ENCODE data around the gene GDE1. TPM values are rescaled to one million over a fixed set of nuclear protein-coding genes. Genes with fewer than 3 reads are reported as not detected.
A peak's percentile ranks its signal among the peaks of the same experiment; 100 is the strongest.

The GDE1 gene
- total and polyA plus RNA-seq, 8 donors: 27.8 to 80.0 (median 39.8) TPM

DNA sequence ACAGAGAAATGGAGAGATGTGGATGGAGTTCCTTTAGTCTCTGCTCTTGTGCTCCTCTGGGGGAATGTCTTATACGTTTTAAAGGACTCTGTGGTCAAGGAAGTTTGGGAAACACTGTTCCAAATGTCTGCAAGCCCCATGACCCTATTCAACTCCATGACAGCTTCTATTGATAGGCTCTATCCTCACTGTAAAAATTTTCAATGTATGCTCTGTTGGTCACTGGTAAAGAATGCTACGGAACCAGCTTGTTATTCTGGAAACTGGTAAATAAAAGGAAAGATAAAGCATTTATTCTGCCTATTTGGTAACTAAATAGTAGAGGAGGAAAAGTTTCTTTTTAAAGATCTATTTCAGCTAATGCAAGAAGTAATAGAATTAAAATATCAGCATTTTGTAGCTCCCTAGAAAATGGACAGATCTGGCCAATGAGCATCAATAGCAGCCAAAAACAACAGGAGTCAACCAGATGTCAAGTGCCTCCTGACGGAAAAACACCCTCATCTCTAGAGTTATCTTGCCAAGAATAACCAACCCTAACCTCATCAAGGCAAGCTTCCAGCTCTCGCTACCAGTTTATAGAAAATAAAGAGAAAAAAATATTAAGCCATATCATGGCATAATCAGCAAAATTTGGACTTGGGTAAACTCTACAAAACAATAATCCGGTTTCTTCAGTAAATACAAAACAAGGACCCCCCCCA is 16.1 kb downstream of the GDE1 start:
- peak in 1 of 2 donors; percentile 26 for DNase-seq
- 40 to 58% (median 48%) methylated on average over 5 of the region's 5 CpGs for WGBS, 5 donors

DNA sequence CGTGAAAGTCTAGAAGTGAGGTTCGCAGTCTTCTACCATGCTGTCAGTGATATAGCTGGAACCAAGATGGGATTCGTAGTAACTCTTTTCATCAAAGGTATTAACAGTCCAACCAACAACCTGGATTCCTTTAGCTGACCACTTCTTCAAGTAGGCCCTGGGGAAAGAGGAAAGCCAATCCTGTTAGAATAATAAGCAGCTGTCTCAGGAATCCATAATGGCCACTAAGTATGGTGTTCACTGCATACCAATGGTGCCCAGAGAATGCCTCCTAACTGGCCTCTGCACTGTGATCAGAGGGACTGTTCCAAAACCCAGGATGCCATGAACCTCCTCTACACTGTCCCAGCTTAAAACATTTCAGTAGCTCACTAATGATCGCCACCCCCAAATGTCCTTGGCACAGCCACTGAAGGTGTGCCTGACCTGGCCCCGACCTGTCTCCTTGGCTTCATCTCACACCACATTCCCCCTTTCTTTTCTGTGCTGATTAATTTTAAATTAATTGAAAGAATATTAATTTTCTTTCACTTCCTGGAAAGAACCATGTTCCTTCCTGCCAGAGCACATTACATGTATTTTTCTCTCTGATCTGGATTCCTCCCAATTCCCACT is 18.3 kb downstream of the GDE1 start:
- no peak overlapping the region for H3K4me3 ChIP-seq
- H3K4me1 ChIP-seq: peaks cover 0 to 18% (median 4%) of the 10 kb centered on the region in 4 donors
- no peak for DNase-seq
- H3K27ac ChIP-seq: no peak overlapping the region
- H3K36me3 ChIP-seq: peaks cover 49 to 99% (median 98%) of the 10 kb centered on the region in 4 donors
- intact Hi-C loops (cut with DNase I; ENCODE audit: low total_unique reads): no loop called here
- H3K27me3 ChIP-seq: no peaks in the 10 kb centered on the region
- 86 to 95% (median 87%) methylated on average over 5 of the region's 5 CpGs for WGBS, 5 donors
- no peaks in the 10 kb centered on the region for H3K9me3 ChIP-seq
- TF ChIP-seq POLR2A (IDR thresholded peaks at IDR 0.05) (no peak), POLR2AphosphoS5 (IDR thresholded peaks at IDR 0.05) (no peak), EP300 (IDR thresholded peaks at IDR 0.05) (no peak)
- TF ChIP-seq, protein P1, sequence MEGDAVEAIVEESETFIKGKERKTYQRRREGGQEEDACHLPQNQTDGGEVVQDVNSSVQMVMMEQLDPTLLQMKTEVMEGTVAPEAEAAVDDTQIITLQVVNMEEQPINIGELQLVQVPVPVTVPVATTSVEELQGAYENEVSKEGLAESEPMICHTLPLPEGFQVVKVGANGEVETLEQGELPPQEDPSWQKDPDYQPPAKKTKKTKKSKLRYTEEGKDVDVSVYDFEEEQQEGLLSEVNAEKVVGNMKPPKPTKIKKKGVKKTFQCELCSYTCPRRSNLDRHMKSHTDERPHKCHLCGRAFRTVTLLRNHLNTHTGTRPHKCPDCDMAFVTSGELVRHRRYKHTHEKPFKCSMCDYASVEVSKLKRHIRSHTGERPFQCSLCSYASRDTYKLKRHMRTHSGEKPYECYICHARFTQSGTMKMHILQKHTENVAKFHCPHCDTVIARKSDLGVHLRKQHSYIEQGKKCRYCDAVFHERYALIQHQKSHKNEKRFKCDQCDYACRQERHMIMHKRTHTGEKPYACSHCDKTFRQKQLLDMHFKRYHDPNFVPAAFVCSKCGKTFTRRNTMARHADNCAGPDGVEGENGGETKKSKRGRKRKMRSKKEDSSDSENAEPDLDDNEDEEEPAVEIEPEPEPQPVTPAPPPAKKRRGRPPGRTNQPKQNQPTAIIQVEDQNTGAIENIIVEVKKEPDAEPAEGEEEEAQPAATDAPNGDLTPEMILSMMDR (IDR thresholded peaks at IDR 0.05): no peak

More for the DNA sequence above, 16.1 kb downstream of the GDE1 start:
- Histone ChIP-seq H3K27me3 (no peaks in the 10 kb centered on the region), H3K4me1 (peaks cover 0 to 18% (median 5%) of the 10 kb centered on the region in 4 donors), H3K27ac (peak overlapping the region in 1 of 5 donors; percentile 21), H3K36me3 (peaks cover 53 to 99% (median 98%) of the 10 kb centered on the region in 4 donors), H3K9me3 (no peaks in the 10 kb centered on the region), H3K4me3 (no peak overlapping the region)
- intact Hi-C loops (cut with DNase I; ENCODE audit: low total_unique reads): no loop called here
- TF ChIP-seq, protein P1 (IDR thresholded peaks at IDR 0.05): no peak
- TF ChIP-seq EP300 (IDR thresholded peaks at IDR 0.05): no peak
- TF ChIP-seq POLR2AphosphoS5 (IDR thresholded peaks at IDR 0.05): no peak
- no peak for TF ChIP-seq POLR2A (IDR thresholded peaks at IDR 0.05)

DNA sequence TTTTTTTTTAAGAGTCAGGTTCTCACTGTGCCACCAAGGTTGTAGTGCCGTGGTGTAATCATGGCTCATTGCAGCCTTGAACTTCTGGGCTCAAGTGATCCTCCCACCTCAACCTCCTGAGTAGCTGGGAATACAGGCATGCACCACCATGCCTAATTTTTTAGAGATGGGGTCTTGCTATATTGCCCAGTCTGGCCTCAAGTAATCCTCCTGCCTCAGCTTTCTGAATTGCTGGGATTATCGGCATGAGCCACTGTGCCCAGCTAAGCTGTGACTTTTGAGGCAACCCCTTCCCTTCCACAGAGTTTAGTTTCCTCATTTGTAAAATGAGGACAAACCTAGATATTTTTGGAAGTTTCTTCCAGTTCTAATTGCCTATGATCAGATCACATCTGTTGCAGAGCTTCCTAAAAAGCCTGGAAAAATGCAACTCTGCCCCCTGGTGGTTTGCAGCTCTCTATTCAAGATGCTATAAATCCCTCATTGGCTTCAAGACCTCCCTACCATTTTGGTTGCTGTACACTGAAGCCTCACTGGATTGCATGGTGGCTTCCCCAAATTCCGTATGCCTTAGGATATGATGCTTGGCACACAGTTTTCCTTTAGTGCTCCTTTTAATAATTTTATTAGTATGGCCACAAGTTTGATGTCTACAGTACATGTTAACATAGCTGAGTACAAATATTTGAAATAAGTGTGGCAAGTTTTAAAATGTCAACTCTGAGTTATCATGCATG is 19.3 kb downstream of the GDE1 start:
- Histone ChIP-seq H3K4me3 (no peak overlapping the region), H3K4me1 (peaks cover 0 to 18% (median 3%) of the 10 kb centered on the region in 4 donors), H3K27ac (no peak overlapping the region), H3K27me3 (no peaks in the 10 kb centered on the region), H3K36me3 (peaks cover 45 to 100% (median 99%) of the 10 kb centered on the region in 4 donors), H3K9me3 (no peaks in the 10 kb centered on the region)
- intact Hi-C loops (cut with DNase I; ENCODE audit: low total_unique reads): no loop called here
- 84 to 91% (median 87%) methylated on average over 3 of the region's 3 CpGs for WGBS, 5 donors
- peak; percentile 80 to 90 for DNase-seq
- no peak for TF ChIP-seq POLR2AphosphoS5 (IDR thresholded peaks at IDR 0.05)
- TF ChIP-seq, protein P1 (IDR thresholded peaks at IDR 0.05): peak in 5 of 7 experiments; percentile 50 to 77 (median 67)

DNA sequence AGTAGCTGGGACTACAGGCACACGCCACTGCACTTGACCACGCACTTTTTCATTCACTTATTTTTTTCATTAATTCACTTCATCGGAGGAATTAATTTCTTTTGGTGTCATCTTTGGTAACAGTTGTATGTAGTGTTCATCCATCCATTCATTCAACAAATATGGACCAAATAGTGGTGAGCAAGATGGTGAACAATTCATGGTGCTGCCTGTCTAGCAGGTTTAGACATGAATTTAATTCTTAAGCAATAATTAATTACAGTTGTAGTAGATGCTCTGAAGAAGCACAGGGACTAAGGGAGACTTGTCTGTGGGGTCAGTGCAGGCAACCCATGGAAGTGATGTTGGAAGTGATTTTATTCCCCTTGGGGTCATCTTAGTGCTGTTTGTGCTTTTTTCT is 22.4 kb downstream of the GDE1 start:
- no peak for DNase-seq
- H3K4me1 ChIP-seq: no peaks in the 10 kb centered on the region
- H3K9me3 ChIP-seq: no peaks in the 10 kb centered on the region
- H3K27ac ChIP-seq: peak overlapping the region in 1 of 5 donors; percentile 70
- 32 to 68% (median 59%) methylated on average over 3 of the region's 3 CpGs for WGBS, 5 donors
- no peak overlapping the region for H3K4me3 ChIP-seq
- peaks cover 40 to 96% (median 86%) of the 10 kb centered on the region in 4 donors for H3K36me3 ChIP-seq
- H3K27me3 ChIP-seq: no peaks in the 10 kb centered on the region
- intact Hi-C loops (cut with DNase I; ENCODE audit: low total_unique reads): no loop called here
- TF ChIP-seq, protein P1 (IDR thresholded peaks at IDR 0.05): no peak
- TF ChIP-seq POLR2AphosphoS5 (IDR thresholded peaks at IDR 0.05): no peak
- no peak for TF ChIP-seq POLR2A (IDR thresholded peaks at IDR 0.05)
- TF ChIP-seq EP300 (IDR thresholded peaks at IDR 0.05): no peak
